ENCODE data around the gene PANK1. TPM values are rescaled to one million over a fixed set of nuclear protein-coding genes. Genes with fewer than 3 reads are reported as not detected.

The PANK1 gene
- polyA plus RNA-seq, 2 of the 4 experiments (the other 2 are of a cell fraction): 6.7 to 9.0 TPM

DNA sequence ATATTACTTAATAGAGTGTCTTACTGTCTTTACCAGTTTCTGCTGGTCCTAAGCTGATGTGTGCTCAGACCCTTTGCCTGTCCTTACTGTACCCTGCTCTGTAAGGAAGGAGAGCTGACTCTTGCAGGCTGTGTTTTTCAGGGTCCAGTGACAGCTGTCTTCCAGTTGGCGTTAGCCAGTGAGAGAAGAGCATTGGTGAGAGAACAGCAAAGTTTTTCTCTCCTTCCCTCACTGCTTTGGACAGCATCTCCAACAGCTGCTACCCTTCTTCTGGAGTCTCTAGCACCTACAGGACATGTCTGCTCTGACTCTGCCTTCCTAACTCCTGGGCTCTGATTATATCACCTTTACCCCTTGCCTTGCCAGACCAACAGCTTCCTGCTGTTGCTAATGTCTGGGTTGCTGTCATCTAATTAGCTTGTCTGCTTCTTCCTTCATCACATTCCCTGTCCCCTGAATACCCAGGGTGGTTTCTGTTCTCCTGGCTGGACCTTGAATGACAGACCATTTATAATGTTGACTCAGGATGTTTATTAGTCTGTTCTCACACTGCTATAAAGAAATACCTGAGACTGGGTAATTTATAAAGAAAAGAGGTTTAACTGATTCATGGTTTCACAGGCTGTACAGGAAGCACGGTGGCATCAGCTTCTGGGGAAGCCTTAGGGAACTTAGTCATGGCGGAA lies 23.5 kb upstream of the PANK1 start (continued):
- no peak for TF ChIP-seq ZFP36 (IDR thresholded peaks at IDR 0.05; ENCODE audit: borderline replicate concordance, partially characterized antibody)

- no peak for FAIRE-seq
- CTCF ChIA-PET: no interaction called here
- H3K4me2 ChIP-seq: no peak overlapping the region
- DNase-seq (ENCODE audit: low read depth in 1 of 2, low spot score in 1 of 2): no peak
- H3K4me1 ChIP-seq: no peaks in the 10 kb centered on the region
- H3K4me3 ChIP-seq: no peak overlapping the region
- H3K9me3 ChIP-seq: no peaks in the 10 kb centered on the region
- 46% methylated on average over 1 of the region's 1 CpG for WGBS (ENCODE audit: missing lambda C conversion rate)
- no peak overlapping the region for H3K27ac ChIP-seq
- no peak for TF ChIP-seq TFCP2L1 (CRISPR knock-in tag; IDR thresholded peaks at IDR 0.05)
- no peak for TF ChIP-seq ZNF302 (CRISPR knock-in tag; IDR thresholded peaks at IDR 0.05)
- no peak for TF ChIP-seq RFX5 (IDR thresholded peaks at IDR 0.05)
- no peak for TF ChIP-seq JUN (IDR thresholded peaks at IDR 0.05)
- TF ChIP-seq FOXS1 (CRISPR knock-in tag; IDR thresholded peaks at IDR 0.05): no peak
- no peak for TF ChIP-seq CHD2 (IDR thresholded peaks at IDR 0.05; ENCODE audit: low read length, partially characterized antibody)
- TF ChIP-seq CHD4 (IDR thresholded peaks at IDR 0.05; ENCODE audit: borderline replicate concordance): no peak
- TF ChIP-seq, protein P1, sequence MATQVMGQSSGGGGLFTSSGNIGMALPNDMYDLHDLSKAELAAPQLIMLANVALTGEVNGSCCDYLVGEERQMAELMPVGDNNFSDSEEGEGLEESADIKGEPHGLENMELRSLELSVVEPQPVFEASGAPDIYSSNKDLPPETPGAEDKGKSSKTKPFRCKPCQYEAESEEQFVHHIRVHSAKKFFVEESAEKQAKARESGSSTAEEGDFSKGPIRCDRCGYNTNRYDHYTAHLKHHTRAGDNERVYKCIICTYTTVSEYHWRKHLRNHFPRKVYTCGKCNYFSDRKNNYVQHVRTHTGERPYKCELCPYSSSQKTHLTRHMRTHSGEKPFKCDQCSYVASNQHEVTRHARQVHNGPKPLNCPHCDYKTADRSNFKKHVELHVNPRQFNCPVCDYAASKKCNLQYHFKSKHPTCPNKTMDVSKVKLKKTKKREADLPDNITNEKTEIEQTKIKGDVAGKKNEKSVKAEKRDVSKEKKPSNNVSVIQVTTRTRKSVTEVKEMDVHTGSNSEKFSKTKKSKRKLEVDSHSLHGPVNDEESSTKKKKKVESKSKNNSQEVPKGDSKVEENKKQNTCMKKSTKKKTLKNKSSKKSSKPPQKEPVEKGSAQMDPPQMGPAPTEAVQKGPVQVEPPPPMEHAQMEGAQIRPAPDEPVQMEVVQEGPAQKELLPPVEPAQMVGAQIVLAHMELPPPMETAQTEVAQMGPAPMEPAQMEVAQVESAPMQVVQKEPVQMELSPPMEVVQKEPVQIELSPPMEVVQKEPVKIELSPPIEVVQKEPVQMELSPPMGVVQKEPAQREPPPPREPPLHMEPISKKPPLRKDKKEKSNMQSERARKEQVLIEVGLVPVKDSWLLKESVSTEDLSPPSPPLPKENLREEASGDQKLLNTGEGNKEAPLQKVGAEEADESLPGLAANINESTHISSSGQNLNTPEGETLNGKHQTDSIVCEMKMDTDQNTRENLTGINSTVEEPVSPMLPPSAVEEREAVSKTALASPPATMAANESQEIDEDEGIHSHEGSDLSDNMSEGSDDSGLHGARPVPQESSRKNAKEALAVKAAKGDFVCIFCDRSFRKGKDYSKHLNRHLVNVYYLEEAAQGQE (IDR thresholded peaks at IDR 0.05): no peak
- TF ChIP-seq, protein P2, sequence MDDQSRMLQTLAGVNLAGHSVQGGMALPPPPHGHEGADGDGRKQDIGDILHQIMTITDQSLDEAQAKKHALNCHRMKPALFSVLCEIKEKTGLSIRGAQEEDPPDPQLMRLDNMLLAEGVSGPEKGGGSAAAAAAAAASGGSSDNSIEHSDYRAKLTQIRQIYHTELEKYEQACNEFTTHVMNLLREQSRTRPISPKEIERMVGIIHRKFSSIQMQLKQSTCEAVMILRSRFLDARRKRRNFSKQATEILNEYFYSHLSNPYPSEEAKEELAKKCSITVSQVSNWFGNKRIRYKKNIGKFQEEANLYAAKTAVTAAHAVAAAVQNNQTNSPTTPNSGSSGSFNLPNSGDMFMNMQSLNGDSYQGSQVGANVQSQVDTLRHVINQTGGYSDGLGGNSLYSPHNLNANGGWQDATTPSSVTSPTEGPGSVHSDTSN (IDR thresholded peaks at IDR 0.05): no peak
- TF ChIP-seq ZFP36 (IDR thresholded peaks at IDR 0.05; ENCODE audit: borderline replicate concordance, partially characterized antibody): no peak
- TF ChIP-seq GATA3 (IDR thresholded peaks at IDR 0.05; ENCODE audit: borderline replicate concordance): no peak
- no peak for TF ChIP-seq HDAC2 (IDR thresholded peaks at IDR 0.05)
- TF ChIP-seq ZC3H11A (IDR thresholded peaks at IDR 0.05): no peak
- TF ChIP-seq EP300 (IDR thresholded peaks at IDR 0.05): no peak
- TF ChIP-seq PHF8 (IDR thresholded peaks at IDR 0.05; ENCODE audit: borderline replicate concordance, low read depth): no peak
- no peak for TF ChIP-seq RCOR1 (IDR thresholded peaks at IDR 0.05; ENCODE audit: low read depth, low read length)
- ATAC-seq: no peak
- POLR2A ChIA-PET: no interaction called here
Measured at GRCh38 chr10:89666138-89666537, 21.1 kb upstream of the PANK1 start.

- no peak for TF ChIP-seq KDM1A (IDR thresholded peaks at IDR 0.05; ENCODE audit: low read depth)
- TF ChIP-seq, protein P1 (IDR thresholded peaks at IDR 0.05): no peak
- TF ChIP-seq, protein P2 (IDR thresholded peaks at IDR 0.05): no peak
- ATAC-seq (no peak), DNase-seq (ENCODE audit: low read depth in 1 of 2, low spot score in 1 of 2) (no peak), FAIRE-seq (no peak)
- Histone ChIP-seq H3K4me1 (no peaks in the 10 kb centered on the region), H3K4me2 (no peak overlapping the region), H3K4me3 (no peak overlapping the region), H3K27ac (no peak overlapping the region), H3K9me3 (no peaks in the 10 kb centered on the region)
- CTCF ChIA-PET: interaction anchor here (1.6 kb wide), 1 partner anchor 12 kb away, joined by 3 read pairs; no protein-coding TSS in a partner anchor
- POLR2A ChIA-PET: no interaction called here
- 54% methylated on average over 2 of the region's 2 CpGs for WGBS (ENCODE audit: missing lambda C conversion rate)
Measured at GRCh38 chr10:89665302-89665701, 20.3 kb upstream of the PANK1 start.

Data from A549 (cell line).